Measurements from ENCODE around the gene PHF13.

Gene PHF13

GRCh38 chr1:6602669-6603237 is 10.8 kb upstream of the PHF13 start, which contains the start of gene KLHL21:
KLHL21 (minus strand) TSS chr1:6602869; CDS start chr1:6602817, 52 bp downstream.
- peak; percentile 79 for DNase-seq

- DNase-seq: peak; percentile 65
Measured at GRCh38 chr1:6603238-6603914, 10.2 kb upstream of the PHF13 start.

GRCh38 chr1:6603915-6604558 is 9.5 kb upstream of the PHF13 start:
- DNase-seq: peak; percentile 61

- DNase-seq: no peak
Measured at GRCh38 chr1:6612641-6613360, 730 bp upstream of the PHF13 start.

- DNase-seq: no peak
Measured at GRCh38 chr1:6614019-6614928, 743 bp downstream of the PHF13 start.

- no peak for DNase-seq
Measured at GRCh38 chr1:6614929-6615785, 1.6 kb downstream of the PHF13 start.

GRCh38 chr1:6619045-6619444 is 5.5 kb downstream of the PHF13 start:
- DNase-seq: no peak

- DNase-seq: no peak
Measured at GRCh38 chr1:6621429-6622391, 8.2 kb downstream of the PHF13 start.

- no peak for DNase-seq
Measured at GRCh38 chr1:6622396-6623152, 9.0 kb downstream of the PHF13 start.

- DNase-seq: no peak
Measured at GRCh38 chr1:6623269-6623965, 9.9 kb downstream of the PHF13 start.

- DNase-seq: peak; percentile 24
Measured at GRCh38 chr1:6624710-6625583, 11.4 kb downstream of the PHF13 start, which contains the start of gene THAP3. THAP3 (plus strand) TSS chr1:6624868; CDS start chr1:6625219, 351 bp downstream.

- DNase-seq: no peak
Measured at GRCh38 chr1:6625584-6626149, 12.1 kb downstream of the PHF13 start.

GRCh38 chr1:6627031-6627430 is 13.5 kb downstream of the PHF13 start:
- no peak for DNase-seq

- DNase-seq: no peak
Measured at GRCh38 chr1:6627841-6628545, 14.5 kb downstream of the PHF13 start.

- no peak for DNase-seq
Measured at GRCh38 chr1:6628971-6629479, 15.5 kb downstream of the PHF13 start.

- no peak for DNase-seq
Measured at GRCh38 chr1:6630027-6630426, 16.5 kb downstream of the PHF13 start.
